Stimulated activated CD8-positive, alpha-beta memory T cell treated with anti-CD3 and anti-CD28 coated beads, Interleukin-2, amount 100 ng/mL, for 48 hours (primary cell): ENCODE measurements around the gene SETBP1.
"Not testable (repeated sequence)": the region's sequence is repeated elsewhere in the genome, so short reads cannot be mapped to it uniquely, and the experiment has no call there.

Source experiments
- DNase-seq, 2 donors: peaks; one replicate each; pipeline ENCODE4 v3.0.0-alpha.2; 2020; ENCODE audit warnings: low read depth in 2 of 2

SETBP1 gene

GRCh38 chr18:44704135-44704789, 23.6 kb downstream of the SETBP1 start:
- no peak for DNase-seq

GRCh38 chr18:44705075-44705675, 24.5 kb downstream of the SETBP1 start:
- DNase-seq, result no peak

GRCh38 chr18:44708451-44709083, 27.9 kb downstream of the SETBP1 start:
- no peak for DNase-seq

- no peak for DNase-seq
These were observed 28.8 kb downstream of the SETBP1 start for GRCh38 chr18:44709307-44710126.

DNA sequence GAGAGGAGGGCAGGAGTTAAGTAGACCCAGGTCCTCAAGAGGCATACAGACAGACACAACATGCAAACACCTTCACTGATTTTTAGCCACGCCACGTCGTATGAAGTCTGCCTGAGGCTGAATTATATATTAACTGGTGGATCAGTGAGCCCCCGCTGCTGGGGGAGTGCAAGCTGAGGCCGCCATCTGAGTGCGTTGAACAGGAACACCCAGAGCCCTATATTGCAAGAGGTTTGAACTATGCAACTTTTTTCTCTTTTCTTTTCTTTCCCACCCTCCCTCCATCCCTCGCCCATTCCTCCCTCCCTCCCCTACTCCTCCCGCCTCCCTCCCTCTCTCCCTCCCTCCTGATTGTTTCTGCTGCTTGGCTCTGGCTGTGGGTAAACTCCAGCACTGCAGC, 30.2 kb downstream of the SETBP1 start:
- no peak for DNase-seq

- no peak for DNase-seq
These were observed 31.3 kb downstream of the SETBP1 start for GRCh38 chr18:44712025-44712424.

GRCh38 chr18:44713435-44713834, 32.7 kb downstream of the SETBP1 start:
- DNase-seq, result no peak

GRCh38 chr18:44714376-44714775, 33.7 kb downstream of the SETBP1 start:
- DNase-seq, result no peak

DNA sequence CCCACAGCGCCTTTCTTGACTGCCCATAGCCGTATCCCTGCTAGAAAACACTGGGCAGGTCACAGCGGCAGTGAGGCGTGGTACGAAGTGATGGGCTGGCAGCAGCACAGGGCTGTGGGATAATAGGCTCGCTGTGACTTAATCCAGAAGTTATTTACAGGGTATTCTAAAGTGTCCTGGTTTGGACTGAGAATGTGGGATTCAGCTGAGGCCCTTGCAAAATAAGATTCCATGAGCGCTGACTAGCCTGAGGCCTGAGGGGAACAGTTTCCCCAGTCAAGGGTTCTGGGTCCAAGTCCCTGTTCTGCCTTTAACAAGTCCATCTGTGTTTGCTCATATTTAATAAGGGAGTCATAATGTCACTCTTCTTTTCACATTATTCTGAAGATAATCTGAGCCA, 34.6 kb downstream of the SETBP1 start:
- DNase-seq, result no peak

DNA sequence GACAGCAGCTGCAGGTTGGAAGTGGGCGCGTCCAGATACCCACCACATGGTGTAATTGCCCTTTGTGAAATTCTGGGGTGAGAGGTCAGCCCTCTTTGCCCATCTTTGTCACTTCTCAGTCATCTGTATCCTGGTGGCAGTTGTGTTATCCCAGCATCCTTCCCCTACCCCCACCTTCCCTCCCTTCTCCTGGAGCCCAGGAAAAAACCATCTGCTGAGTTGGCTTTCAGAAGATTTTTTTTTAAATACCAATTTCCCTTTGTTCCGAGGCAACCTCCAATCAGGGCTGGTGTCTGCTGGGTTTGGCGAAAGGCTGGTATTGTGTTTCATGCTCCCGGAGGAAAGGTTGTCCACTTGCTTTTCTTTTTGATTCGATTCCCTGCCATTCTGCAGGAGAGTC, 35.2 kb downstream of the SETBP1 start:
- DNase-seq, result no peak

- peak in 1 of 2 donors; percentile 23 for DNase-seq
These were observed 36.0 kb downstream of the SETBP1 start for GRCh38 chr18:44716697-44717163.

DNA sequence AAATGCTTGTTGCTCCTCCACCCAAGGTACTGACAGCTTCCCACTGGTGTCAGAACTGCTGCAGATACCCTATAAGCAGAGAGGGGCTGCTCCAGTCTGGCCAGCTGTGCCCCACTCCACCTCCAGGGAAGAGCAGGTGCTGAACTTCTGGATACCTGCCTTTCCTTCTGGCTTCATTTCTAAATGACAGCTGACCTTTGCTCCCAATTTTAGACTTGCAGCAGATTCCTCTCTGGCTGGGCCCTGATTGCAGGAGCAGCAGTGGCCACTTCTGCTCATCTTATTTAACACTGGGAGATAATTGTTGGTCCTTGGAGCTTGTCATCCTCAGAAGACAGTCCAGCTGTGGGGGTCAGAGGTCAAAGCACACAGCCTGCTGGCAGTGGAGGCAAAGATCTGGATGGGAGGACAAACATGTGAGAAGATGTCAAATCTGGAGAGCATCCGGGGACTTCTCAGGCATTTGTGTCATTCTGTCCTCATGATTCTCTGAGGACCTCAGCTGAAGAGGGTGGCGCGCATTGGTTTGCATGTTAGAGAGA, 38.9 kb downstream of the SETBP1 start:
- no peak for DNase-seq

GRCh38 chr18:44721748-44722147, 41.1 kb downstream of the SETBP1 start:
- not testable (repeated sequence) for DNase-seq

DNA sequence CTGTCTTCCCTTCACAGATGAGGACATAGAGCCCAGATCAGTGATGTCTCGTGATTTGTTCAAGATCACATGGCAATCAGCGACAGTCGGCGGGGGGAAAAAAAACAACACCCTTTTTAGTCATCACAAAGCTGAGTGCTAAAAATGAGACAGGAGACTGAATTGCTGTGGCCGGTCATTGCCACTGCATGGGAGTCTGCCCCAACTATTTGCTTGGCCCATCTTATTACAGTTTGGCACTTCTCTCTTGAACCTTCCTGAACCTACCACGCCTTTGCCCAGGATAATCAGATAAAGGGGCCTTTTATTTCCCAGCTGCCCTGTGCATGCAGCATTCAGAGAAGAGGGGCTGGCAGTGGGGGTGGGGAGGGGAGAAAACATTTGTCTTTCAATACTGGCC, 42.7 kb downstream of the SETBP1 start:
- no peak for DNase-seq

GRCh38 chr18:44724105-44724778, 43.6 kb downstream of the SETBP1 start:
- DNase-seq, result no peak

DNA sequence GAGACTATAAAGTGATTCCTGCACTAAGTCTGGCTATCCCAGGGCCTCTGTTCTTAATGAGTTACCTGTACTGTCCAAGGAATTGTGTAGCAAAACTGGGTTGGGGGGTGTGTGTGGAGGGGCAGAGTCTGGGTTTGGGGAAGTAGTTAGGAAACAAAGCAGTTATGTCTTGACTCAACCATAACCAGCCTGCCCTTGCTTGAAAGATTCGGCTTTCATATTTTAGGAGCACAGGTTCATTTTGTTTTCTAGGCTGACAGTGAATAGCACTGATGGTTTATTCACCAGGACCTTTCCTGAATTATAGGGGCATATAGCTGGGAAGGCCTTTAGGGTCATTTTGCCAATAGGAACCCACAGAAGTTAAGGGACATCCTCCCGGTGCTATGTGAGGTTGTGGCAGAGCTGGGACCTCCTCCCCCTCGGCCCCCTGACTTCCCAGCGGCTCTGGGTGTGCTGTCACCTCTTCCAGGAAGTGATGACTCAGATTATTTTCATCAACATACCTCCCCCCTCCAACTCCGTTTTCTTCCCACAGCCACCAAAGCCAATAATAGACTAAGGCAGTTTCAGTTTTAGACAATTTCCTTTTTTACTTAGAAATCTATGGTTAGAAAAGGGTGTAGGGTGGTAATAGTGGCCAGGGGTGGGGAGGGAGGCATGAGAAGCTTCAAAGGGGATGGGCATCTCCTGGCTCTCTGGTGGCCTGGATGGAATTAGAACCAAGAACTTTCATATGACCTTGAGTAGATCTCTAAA, 44.8 kb downstream of the SETBP1 start:
- peak; percentile 38 to 44 for DNase-seq

DNA sequence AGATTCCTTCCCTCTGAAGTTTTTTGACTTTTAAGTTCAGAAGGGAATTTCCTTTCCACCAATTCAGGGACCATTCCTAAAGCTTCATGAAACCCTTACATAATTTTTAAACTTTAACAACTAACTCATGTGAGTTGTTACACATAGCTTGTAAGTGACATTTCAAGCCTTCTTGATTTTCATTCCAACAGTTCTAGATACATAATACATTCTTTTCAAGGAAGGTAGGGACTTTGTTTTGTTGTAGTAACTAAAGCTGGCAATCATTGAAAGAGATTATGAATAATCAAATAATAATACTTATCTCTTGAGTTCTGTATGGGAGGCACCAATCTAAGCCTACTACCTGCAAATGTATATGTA, 45.4 kb downstream of the SETBP1 start:
- no peak for DNase-seq

DNA sequence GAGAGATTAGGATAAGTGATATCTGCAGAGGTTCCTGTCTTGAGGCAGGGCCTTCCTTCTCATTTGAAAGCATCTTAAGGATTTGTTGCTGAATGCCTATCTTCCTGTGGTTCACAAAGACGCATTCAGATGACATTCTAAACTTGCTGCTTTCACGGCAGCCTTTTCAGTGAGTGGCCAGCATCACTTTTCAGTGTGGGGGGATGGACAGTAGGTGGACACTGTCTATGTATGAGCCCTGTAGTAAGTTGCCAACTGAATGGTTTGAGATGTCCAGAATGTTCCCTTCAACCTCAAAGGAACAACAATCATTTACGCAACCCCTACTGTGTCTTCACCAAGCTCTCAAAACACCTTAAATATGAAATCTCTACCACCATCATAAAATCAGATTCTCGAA, 46.6 kb downstream of the SETBP1 start:
- DNase-seq, result no peak

DNA sequence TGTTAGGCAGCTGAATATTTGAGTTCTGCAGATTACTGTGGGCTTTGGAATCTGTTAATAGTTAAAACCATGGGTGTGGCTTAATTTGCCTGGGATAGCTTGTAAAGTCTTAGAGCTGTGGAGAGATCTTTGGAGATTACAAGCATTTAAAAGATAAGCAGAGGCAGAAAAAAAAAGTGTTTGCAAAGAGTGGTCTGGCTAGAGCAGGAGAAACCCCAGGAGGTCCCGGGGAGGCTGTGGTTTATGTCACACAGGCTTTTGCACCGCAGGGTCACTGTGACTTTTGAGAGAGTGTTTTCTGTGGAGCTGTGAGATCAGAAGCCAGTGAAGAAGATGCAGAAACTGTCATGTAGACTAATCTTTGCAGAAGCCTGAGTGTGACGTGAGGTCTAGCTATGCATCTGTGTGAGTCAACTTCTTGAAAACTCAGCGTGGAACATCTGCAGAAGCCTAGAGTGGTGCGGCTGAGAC, 49.0 kb downstream of the SETBP1 start:
- peak in 1 of 2 donors; percentile 53 for DNase-seq

- no peak for DNase-seq
These were observed 50.3 kb downstream of the SETBP1 start for GRCh38 chr18:44730803-44731529.
